Kidney glomerular epithelial cell (primary cell): Measurements from ENCODE around the gene NANOS3.
A peak's percentile ranks its signal among the peaks of the same experiment; 100 is the strongest.
"Not testable (repeated sequence)": the region's sequence is repeated elsewhere in the genome, so short reads cannot be mapped to it uniquely, and the experiment has no call there.

Experiments used
- DNase-seq: peaks from one replicate; lab custom pipeline; 2025; lab: John Stamatoyannopoulos, UW

Gene NANOS3

GRCh38 chr19:13920940-13921747 is 44.2 kb downstream of the NANOS3 start:
- DNase-seq = peak; percentile 1

GRCh38 chr19:13922118-13922517 is 45.2 kb downstream of the NANOS3 start:
- DNase-seq = not testable (repeated sequence)

- no peak for DNase-seq
Observed at GRCh38 chr19:13923194-13923987, 46.5 kb downstream of the NANOS3 start.

- DNase-seq = no peak
Observed at GRCh38 chr19:13926010-13926409, 49.1 kb downstream of the NANOS3 start.

- no peak for DNase-seq
Observed at GRCh38 chr19:13926715-13927114, 49.8 kb downstream of the NANOS3 start.

- DNase-seq = no peak
Observed at GRCh38 chr19:13929340-13929739, 52.4 kb downstream of the NANOS3 start.

GRCh38 chr19:13929956-13930355 is 53.0 kb downstream of the NANOS3 start:
- no peak for DNase-seq
